Neutrophil (primary cell): ENCODE data around the gene LNP1.
"Not testable (repeated sequence)": the region's sequence is repeated elsewhere in the genome, so short reads cannot be mapped to it uniquely, and the experiment has no call there.

ENCODE experiments used
- H3K27ac ChIP-seq: fragments of 200-600 bp; sonication (generic); 2 replicates; pipeline ENCODE4 v1.5.1; 2016; ENCODE audit warnings: mild to moderate bottlenecking, moderate library complexity
- H3K27me3 ChIP-seq: fragments of 200-600 bp; sonication (generic); 2 replicates; pipeline ENCODE4 v1.6.0; 2016; ENCODE audit warnings: mild to moderate bottlenecking
- H3K36me3 ChIP-seq: fragments of 200-600 bp; sonication (generic); 2 replicates; pipeline ENCODE4 v1.5.1; 2017
- H3K4me1 ChIP-seq, 2 experiments: fragments of 200-600 bp in 1 of 2; sonication (generic) in 1 of 2; 1 replicate in 1 of 2; 2 replicates in 1 of 2; pipeline versions ENCODE4 v1.5.1 to v1.6.1; 2013 to 2016; ENCODE audit warnings: low read depth in 1 of 2, low read length in 1 of 2, mild to moderate bottlenecking in 1 of 2, moderate library complexity in 1 of 2; ENCODE audit not compliant: control insufficient read depth in 1 of 2, insufficient read depth in 1 of 2
- H3K4me3 ChIP-seq, 2 experiments: fragments of 200-600 bp in 1 of 2; sonication (generic) in 1 of 2; 1 replicate in 1 of 2; 2 replicates in 1 of 2; pipeline ENCODE4 v1.5.1; 2013 to 2016; ENCODE audit warnings: low read depth in 1 of 2, low read length in 1 of 2, mild to moderate bottlenecking in 1 of 2, moderate library complexity in 1 of 2
- H3K9me3 ChIP-seq: fragments of 200-600 bp; sonication (generic); 2 replicates; pipeline ENCODE4 v1.5.1; 2016
- TF ChIP-seq, protein P1 (sequence below): fragments of 200-600 bp; sonication (generic); IDR thresholded peaks from 2 replicates; pipeline ENCODE4 v1.5.1; 2016; ENCODE audit warnings: antibody characterized with exemption

Gene LNP1

DNA sequence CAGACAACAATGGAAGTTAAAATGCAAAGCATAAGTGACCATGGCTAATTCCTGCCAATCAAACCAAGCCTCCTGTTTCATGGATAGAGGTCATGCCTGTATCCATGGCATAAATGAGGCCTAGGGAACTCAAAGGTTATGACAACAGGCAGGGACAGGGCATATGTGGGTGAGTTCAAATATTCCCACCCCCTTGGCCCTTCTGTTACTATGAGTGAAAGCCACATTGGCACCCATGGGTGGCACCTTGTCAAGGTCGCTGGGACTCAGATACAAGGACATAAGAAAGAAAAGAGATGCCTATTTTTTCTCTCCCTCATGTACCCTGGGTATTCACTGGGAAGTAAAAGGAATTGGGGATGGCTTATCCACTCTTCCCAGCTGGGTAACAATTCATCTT, 65.8 kb downstream of the LNP1 start:
- H3K36me3 ChIP-seq, result no peaks in the 10 kb centered on the region
- no peaks in the 10 kb centered on the region for H3K27me3 ChIP-seq
- H3K9me3 ChIP-seq, result no peaks in the 10 kb centered on the region
- peak overlapping the region; percentile 80 for H3K27ac ChIP-seq
- TF ChIP-seq, protein P1, sequence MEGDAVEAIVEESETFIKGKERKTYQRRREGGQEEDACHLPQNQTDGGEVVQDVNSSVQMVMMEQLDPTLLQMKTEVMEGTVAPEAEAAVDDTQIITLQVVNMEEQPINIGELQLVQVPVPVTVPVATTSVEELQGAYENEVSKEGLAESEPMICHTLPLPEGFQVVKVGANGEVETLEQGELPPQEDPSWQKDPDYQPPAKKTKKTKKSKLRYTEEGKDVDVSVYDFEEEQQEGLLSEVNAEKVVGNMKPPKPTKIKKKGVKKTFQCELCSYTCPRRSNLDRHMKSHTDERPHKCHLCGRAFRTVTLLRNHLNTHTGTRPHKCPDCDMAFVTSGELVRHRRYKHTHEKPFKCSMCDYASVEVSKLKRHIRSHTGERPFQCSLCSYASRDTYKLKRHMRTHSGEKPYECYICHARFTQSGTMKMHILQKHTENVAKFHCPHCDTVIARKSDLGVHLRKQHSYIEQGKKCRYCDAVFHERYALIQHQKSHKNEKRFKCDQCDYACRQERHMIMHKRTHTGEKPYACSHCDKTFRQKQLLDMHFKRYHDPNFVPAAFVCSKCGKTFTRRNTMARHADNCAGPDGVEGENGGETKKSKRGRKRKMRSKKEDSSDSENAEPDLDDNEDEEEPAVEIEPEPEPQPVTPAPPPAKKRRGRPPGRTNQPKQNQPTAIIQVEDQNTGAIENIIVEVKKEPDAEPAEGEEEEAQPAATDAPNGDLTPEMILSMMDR, result no peak
- H3K4me3 ChIP-seq, result no peak overlapping the region
- H3K4me1 ChIP-seq, result peaks cover 18 to 20% of the 10 kb centered on the region in 2 experiments

DNA sequence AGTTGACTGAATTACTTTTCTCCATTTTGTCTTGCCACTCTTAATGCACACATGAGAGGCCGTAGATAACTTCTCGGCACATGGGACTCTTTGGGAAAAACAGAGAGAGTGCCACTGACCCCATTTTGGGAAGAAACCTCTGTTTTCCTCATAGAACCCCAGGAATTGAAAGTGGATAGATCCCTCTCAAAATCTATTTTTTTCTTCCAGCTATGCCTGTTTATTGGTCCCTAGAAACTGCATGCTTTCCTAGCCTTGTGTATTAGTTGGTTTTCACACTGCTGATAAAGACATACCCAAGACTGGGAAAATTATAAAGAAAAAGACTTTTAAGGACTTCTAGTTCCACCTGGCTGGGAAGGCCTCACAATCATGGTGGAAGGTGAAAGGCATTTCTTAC, 67.3 kb downstream of the LNP1 start:
- Histone ChIP-seq H3K27me3 (no peaks in the 10 kb centered on the region), H3K27ac (no peak overlapping the region), H3K36me3 (no peaks in the 10 kb centered on the region), H3K4me1 (peaks cover 18 to 20% of the 10 kb centered on the region in 2 experiments), H3K9me3 (no peaks in the 10 kb centered on the region), H3K4me3 (no peak overlapping the region)
- TF ChIP-seq, protein P1, result no peak

DNA sequence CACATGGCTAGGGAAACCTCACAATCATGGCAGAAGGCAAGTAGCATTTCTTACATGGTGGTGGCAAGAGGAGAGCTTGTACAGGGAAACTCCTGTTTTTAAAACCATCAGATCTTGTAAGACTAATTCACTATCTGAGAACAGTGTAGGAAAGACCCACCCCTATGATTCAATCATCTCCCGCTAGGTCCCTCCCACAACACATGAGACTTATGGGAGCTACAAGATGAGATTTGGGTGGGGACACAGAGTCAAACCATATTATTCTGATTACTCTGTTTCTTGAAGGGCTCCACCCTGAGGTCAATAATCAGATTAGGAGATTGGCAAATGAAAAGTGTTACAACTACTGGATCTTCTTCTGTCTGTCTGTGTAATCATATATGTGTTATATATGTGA, 69.6 kb downstream of the LNP1 start:
- no peaks in the 10 kb centered on the region for H3K9me3 ChIP-seq
- no peak overlapping the region for H3K4me3 ChIP-seq
- H3K36me3 ChIP-seq, result no peaks in the 10 kb centered on the region
- no peaks in the 10 kb centered on the region for H3K27me3 ChIP-seq
- H3K4me1 ChIP-seq, result peaks cover 11 to 13% of the 10 kb centered on the region in 2 experiments
- TF ChIP-seq, protein P1, result no peak
- no peak overlapping the region for H3K27ac ChIP-seq

DNA sequence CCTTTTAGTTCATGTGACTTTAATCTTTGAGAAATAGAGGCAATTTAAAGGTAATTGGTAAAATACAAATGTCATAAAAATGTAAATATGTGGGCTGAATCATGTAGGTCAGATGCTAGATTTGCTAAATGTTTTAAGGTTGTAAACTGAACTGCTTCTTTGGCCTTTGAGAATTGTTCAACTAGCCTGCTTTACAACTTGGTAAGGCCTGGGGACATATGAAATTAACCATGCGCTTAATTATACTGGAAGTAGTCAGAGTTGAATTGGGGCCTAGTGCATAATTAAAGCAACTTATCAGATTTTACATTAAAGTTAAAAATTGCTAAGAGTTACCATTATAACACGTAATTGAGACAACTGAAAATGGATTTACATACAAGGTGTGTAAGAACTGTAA, 70.1 kb downstream of the LNP1 start:
- Histone ChIP-seq H3K4me3 (no peak overlapping the region), H3K4me1 (peaks cover 6 to 8% of the 10 kb centered on the region in 2 experiments), H3K9me3 (no peaks in the 10 kb centered on the region), H3K27ac (no peak overlapping the region), H3K36me3 (no peaks in the 10 kb centered on the region), H3K27me3 (no peaks in the 10 kb centered on the region)
- TF ChIP-seq, protein P1, result no peak

DNA sequence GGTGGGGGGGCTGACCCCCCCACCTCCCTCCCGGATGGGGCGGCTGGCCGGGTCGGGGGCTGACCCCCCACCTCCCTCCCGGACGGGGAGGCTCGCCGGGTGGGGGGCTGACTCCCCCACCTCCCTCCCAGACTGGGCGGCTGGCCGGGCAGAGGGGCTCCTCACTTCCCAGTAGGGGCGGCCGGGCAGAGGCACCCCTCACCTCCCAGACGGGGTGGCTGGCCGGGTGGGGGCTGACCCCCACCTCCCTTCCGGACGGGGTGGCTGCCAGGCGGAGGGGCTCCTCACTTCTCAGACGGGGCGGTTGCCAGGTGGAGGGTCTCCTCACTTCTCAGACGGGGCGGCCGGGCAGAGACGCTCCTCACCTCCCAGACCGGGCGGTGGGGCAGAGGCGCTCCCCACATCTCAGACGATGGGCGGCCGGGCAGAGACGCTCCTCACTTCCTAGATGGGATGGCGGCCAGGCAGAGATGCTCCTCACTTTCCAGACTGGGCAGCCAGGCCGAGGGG, 76.6 kb downstream of the LNP1 start:
- H3K36me3 ChIP-seq, H3K9me3 ChIP-seq: not testable (repeated sequence)

DNA sequence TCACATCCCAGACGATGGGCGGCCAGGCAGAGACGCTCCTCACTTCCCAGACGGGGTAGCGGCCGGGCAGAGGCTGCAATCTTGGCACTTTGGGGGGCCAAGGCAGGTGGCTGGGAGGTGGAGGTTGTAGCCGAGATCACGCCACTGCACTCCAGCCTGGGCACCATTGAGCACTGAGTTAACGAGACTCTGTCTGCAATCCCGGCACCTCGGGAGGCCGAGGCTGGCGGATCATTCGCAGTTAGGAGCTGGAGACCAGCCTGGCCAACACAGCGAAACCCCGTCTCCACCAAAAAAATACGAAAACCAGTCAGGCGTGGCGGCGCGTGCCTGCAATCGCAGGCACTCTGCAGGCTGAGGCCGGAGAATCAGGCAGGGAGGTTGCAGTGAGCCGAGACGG, 77.2 kb downstream of the LNP1 start:
- H3K27ac ChIP-seq, H3K4me1 ChIP-seq, H3K4me3 ChIP-seq, H3K9me3 ChIP-seq, H3K27me3 ChIP-seq, H3K36me3 ChIP-seq: not testable (repeated sequence)

More for the DNA sequence above, 76.6 kb downstream of the LNP1 start:
- H3K4me1 ChIP-seq, H3K4me3 ChIP-seq, H3K27ac ChIP-seq, H3K27me3 ChIP-seq: not testable (repeated sequence)

DNA sequence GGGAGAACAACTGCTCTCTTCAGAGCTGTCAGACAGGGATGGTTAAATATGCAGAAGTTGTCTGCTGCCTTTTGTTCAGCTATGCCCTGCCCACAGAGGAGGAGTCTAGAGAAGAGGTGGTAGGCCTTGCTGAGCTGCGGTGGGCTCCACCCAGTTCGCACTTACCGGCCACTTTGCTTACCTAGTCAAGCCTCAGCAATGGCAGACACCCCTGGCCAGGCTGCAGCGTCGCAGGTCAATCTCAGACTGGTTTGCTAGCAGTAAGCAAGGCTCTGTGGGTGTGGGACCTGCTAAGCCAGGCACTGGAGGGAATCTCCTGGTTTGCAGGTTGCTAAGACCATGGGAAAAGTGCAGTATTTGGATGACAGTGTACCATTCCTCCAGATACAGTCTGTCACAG, 78.7 kb downstream of the LNP1 start:
- H3K4me3 ChIP-seq, result no peak overlapping the region
- TF ChIP-seq, protein P1, result no peak
- no peaks in the 10 kb centered on the region for H3K9me3 ChIP-seq
- peaks cover 6% of the 10 kb centered on the region for H3K27me3 ChIP-seq
- no peaks in the 10 kb centered on the region for H3K36me3 ChIP-seq
- H3K4me1 ChIP-seq, result peaks cover 0 to 6% of the 10 kb centered on the region in 2 experiments
- H3K27ac ChIP-seq, result no peak overlapping the region
